ENCODE results near the gene LRRC61.

- TF ChIP-seq CTCF (IDR thresholded peaks at IDR 0.05) (no peak), POLR2A (IDR thresholded peaks at IDR 0.05) (no peak)
Measured at GRCh38 chr7:150361402-150361801, 38.2 kb downstream of the LRRC61 start.
